Measurements from ENCODE around the gene GNAL. TPM values are rescaled to one million over a fixed set of nuclear protein-coding genes. Genes with fewer than 3 reads are reported as not detected.

GNAL gene
- total RNA-seq, 6 donors from 2014 or later, result 1.00 to 6.7 (median 3.5) TPM

- peak in 1 of 2 donors; percentile 72 for DNase-seq
Observed at GRCh38 chr18:11752116-11752911, 63.2 kb downstream of the GNAL start.

GRCh38 chr18:11754979-11755378 is 65.9 kb downstream of the GNAL start:
- Histone ChIP-seq H3K27me3 (peaks cover 0 to 14% (median 11%) of the 10 kb centered on the region in 4 donors), H3K4me3 (no peak overlapping the region), H3K36me3 (no peaks in the 10 kb centered on the region), H3K27ac (no peak overlapping the region), H3K4me1 (peaks cover 0 to 19% (median 13%) of the 10 kb centered on the region in 4 donors), H3K9me3 (no peaks in the 10 kb centered on the region)
- no peak for TF ChIP-seq EP300 (IDR thresholded peaks at IDR 0.05)
- no peak for TF ChIP-seq POLR2AphosphoS5 (IDR thresholded peaks at IDR 0.05)
- TF ChIP-seq CTCF (IDR thresholded peaks at IDR 0.05), result no peak
- no peak for TF ChIP-seq POLR2A (IDR thresholded peaks at IDR 0.05)
- 82 to 86% methylated on average over 8 of the region's 8 CpGs for WGBS, 2 donors
- DNase-seq (no peak), ATAC-seq (ENCODE audit: low FRiP score in 2 of 2) (no peak)

More at GRCh38 chr18:11752116-11752911, 63.2 kb downstream of the GNAL start:
- Histone ChIP-seq H3K9me3 (no peaks in the 10 kb centered on the region), H3K4me3 (peak overlapping the region in 3 of 4 donors; percentile 27 to 47 (median 38)), H3K27ac (no peak overlapping the region), H3K36me3 (no peaks in the 10 kb centered on the region), H3K4me1 (peaks cover 0 to 19% (median 13%) of the 10 kb centered on the region in 4 donors), H3K27me3 (peaks cover 0 to 14% (median 11%) of the 10 kb centered on the region in 4 donors)
- peak in 1 of 6 experiments; percentile 15 for TF ChIP-seq CTCF (IDR thresholded peaks at IDR 0.05)
- no peak for TF ChIP-seq POLR2A (IDR thresholded peaks at IDR 0.05)
- ATAC-seq (ENCODE audit: low FRiP score in 2 of 2), result peak in 1 of 2 donors; percentile 46
- WGBS, 2 donors, result 1% methylated on average over 31 to 64 of the region's 64 CpGs

- no peak overlapping the region for H3K27ac ChIP-seq
- H3K27me3 ChIP-seq, result peaks cover 0 to 4% (median 2%) of the 10 kb centered on the region in 4 donors
- no peaks in the 10 kb centered on the region for H3K36me3 ChIP-seq
- ATAC-seq (ENCODE audit: low FRiP score in 2 of 2) (no peak), DNase-seq (no peak)
- TF ChIP-seq POLR2AphosphoS5 (IDR thresholded peaks at IDR 0.05) (no peak), EP300 (IDR thresholded peaks at IDR 0.05) (no peak), CTCF (IDR thresholded peaks at IDR 0.05) (no peak), POLR2A (IDR thresholded peaks at IDR 0.05) (no peak)
- no peaks in the 10 kb centered on the region for H3K9me3 ChIP-seq
- peaks cover 0 to 8% (median 5%) of the 10 kb centered on the region in 4 donors for H3K4me1 ChIP-seq
- WGBS, 2 donors, result 82 to 83% methylated on average over 5 of the region's 5 CpGs
- H3K4me3 ChIP-seq, result no peak overlapping the region
Observed at GRCh38 chr18:11757084-11757590, 68.1 kb downstream of the GNAL start.

DNA sequence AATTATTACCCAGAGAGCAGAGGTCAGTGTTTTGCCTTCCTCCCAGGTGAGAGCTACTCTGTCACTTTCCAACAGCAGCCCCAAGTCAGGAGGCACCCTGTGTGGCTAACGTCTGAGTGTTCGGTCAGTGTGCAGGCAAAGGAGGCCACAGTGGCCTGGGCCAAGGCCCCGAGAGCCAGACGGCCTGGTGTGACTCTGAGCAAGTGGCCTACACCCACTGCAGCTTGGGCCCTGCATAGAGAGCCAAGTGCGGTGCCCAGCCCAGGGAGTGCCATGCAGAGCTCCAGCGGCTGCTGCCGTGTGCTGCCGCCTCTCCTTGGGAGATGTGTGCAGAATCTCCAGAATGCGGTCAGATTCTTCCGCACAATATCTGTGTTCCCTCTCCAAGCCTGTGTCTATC is 70.4 kb downstream of the GNAL start:
- Histone ChIP-seq H3K27me3 (no peaks in the 10 kb centered on the region), H3K4me1 (no peaks in the 10 kb centered on the region), H3K4me3 (no peak overlapping the region), H3K9me3 (no peaks in the 10 kb centered on the region), H3K36me3 (no peaks in the 10 kb centered on the region), H3K27ac (no peak overlapping the region)
- no peak for ATAC-seq (ENCODE audit: low FRiP score in 2 of 2)
- peak in 1 of 2 donors; percentile 54 for DNase-seq
- WGBS, 2 donors, result 89 to 96% methylated on average over 8 to 10 of the region's 10 CpGs
- TF ChIP-seq EP300 (IDR thresholded peaks at IDR 0.05), result no peak
- no peak for TF ChIP-seq CTCF (IDR thresholded peaks at IDR 0.05)
- TF ChIP-seq POLR2A (IDR thresholded peaks at IDR 0.05), result no peak
- TF ChIP-seq POLR2AphosphoS5 (IDR thresholded peaks at IDR 0.05), result no peak
